Measurements from ENCODE around the gene ANKFN1.

The ANKFN1 gene

DNA sequence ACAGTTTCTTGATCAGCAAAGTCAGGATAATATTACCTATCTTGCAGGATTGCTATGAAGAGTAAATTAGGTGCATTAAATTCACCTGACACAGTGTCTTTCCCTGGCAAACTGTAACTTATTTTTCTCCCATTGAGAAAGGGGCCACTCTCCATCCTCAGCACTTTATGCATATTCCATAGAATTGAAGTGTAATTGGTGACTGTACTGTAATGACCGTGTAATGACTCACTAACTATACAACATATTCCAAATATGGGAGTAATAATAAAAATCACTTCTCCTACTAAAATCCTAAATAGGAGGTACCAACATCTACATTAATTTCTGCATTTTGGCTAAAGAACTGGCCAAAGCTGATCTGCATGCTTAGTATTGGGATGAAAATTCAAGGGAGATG, 298.4 kb downstream of the ANKFN1 start:
- no peak for DNase-seq

GRCh38 chr17:56452461-56452860, 299.2 kb downstream of the ANKFN1 start:
- DNase-seq: no peak

GRCh38 chr17:56457501-56457900, 304.2 kb downstream of the ANKFN1 start:
- DNase-seq: no peak

DNA sequence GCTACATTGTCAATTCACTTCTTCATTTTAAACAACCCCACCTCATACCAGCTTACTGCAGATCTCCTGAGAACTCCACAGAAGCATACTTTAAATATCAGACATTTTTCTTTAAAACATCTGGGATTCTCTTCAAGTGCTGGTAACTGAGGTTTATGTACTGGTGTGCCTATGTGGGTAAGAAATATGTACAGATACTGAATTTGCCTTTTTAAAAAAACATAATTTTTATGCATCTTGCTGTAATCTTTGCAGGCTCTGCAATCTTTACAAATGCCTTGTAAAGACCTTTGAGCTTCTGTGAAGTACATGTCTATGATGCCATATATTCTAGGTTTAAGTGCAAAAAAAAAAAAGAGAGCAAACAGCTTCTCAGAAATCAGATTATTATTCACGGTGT, 312.6 kb downstream of the ANKFN1 start:
- no peak for DNase-seq

GRCh38 chr17:56468840-56469239, 315.6 kb downstream of the ANKFN1 start:
- DNase-seq: no peak

GRCh38 chr17:56471696-56472095, 318.4 kb downstream of the ANKFN1 start:
- no peak for DNase-seq

DNA sequence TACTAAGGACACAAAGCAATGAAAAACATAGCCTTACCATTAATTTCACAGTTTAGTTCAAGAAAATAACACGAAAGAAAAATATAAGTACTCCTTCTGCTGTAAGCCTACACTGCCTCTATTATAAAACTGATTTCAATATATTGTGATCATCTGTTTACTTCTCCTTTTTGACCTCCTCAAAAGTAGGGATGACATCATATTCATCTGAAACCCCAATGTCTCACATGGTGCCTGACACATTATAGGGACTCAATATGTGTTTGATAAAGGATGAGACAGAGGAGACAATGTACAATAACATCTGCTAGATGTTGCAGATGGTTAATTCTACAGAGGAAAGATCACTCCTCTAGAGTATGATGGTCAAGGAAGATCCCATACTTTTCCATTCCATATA, 321.8 kb downstream of the ANKFN1 start:
- DNase-seq: no peak

DNA sequence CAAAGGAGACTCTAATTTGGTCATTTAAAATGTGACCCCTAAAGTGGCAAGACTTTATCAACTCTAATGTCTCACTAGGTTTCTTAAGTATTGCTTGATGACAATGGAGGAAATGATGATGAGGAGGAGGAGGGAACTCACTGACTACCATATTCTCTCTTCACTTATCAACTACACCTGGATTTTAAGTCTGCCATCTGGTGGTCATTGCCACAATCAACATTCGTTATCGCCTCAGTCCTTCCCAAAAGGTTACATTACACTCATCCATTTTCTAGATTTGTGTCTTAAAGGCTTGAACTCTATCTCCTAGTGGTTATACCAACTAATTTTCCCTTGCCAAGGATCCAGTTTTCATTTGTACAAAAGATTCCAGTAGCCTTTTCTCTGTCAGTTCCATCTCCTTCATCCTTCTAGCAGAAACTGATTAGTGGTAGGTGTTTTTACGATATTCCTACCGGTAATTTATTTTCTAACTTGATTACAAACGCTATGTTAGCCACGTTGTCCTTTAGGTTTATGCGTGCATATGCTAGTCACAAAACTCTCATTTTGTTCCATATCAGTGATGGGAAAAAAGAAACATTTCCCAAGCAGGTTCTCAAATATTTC, 325.7 kb downstream of the ANKFN1 start:
- DNase-seq: peak; percentile 3

DNA sequence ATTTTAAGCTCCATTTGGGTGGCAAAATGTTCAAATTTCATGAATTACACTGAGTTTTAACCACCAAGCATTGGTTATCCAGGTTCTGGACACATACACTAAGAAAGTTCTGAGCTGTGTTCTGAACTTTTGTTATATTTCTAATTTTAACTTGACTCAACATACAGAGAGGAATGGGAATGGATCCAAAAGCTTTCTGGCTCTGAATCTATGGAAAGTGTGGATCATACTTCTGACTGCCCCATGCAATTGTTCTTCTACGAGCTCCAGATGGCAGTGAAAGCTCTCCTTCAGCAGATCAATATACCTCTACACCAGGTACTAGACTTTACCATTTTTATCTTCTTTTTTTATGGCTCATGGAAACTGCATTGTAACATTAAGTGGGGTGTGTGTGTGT, 327.2 kb downstream of the ANKFN1 start:
- no peak for DNase-seq

DNA sequence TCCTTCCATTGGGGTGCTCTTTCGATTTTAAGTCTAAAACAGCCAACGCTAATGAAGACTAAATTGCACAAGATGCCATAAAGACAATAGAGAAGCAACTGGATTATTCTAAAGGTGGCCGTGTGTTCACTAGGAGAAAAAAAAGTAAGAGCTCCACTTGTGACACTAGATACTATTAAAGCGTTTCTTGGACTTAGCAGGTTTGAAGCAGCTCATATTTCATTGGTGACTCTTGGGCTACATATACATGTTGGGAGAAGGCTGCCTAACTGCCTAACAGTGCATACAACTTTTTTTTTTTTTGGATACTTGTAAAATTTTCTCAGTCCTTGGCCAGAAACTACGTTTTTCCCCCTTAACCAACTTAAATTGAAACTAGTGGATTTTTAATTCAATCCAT, 328.4 kb downstream of the ANKFN1 start:
- DNase-seq: no peak

DNA sequence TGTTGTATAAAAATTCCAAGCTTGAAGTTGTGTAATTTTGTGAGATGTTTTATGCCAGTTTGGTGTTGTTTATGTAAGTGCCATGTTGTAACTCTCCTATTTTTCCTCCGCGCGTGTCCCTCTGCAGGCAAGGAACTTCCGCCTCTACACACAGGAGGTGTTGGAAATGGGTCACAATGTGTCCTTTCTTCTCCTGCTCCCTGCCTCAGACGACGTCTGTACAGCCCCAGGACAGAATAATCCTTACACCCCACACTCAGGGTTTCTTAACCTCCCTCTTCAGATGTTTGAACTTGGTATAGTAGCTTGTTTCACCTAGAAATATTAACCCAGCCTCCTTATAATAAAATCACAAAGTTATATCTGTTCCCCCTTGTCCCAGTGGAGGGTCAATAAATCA, 329.0 kb downstream of the ANKFN1 start:
- DNase-seq: no peak

DNA sequence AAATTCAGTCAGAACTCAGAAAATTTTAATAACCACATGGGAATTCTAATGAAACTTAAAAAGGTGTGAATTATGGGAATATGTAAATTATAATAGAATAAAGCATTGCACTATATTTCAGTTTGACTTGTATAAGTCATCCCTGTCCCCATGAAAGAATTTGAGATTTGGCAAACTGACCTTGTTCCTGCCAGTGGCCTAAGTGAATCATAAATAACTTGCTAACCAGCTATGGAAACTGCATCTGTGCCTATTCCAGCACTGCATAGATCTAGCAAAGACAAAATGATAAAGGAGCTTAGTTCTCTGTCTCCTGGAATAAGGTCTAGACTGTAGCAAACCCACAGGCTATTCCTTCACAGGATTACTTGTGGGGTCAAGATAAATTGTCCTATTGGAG, 333.5 kb downstream of the ANKFN1 start:
- DNase-seq: no peak

GRCh38 chr17:56488800-56489199, 335.5 kb downstream of the ANKFN1 start:
- DNase-seq: no peak

DNA sequence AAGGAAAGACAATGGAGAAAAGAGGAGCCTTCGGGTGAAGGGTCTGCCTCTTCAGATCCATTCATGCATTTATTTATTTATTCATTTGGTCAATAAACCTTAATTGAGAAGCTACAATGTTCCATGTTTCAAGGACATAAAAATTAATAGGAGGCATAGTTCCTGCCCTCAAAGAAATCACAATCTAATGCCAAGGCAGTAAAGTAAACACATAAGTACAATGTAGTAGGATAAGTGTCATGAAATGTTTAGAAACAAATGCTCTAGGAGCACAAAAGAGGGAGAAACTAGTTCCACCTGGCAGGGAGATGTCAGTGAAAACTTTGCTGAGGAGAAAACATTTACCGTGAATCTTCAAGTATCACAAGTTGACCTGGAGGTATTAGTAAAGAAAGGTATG, 336.7 kb downstream of the ANKFN1 start:
- DNase-seq: no peak

DNA sequence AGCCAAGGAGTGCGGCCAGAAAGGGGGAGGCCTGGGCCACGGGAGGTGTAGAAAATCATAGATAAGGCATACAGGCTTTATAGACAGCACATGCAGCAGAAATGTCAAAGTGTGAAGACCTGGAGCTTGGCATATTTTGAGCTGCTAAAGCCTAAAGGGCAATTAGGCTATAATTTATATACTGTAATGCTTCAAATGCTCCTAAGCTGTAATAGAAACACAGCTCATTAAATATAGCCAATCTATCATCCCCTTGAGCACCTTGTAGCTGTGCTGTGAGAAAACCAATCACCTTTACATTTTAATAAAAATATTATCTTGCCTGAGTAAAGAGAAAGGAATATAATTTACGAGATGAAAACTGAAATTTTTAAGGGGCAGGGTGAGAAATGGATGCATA, 342.3 kb downstream of the ANKFN1 start:
- DNase-seq: no peak

DNA sequence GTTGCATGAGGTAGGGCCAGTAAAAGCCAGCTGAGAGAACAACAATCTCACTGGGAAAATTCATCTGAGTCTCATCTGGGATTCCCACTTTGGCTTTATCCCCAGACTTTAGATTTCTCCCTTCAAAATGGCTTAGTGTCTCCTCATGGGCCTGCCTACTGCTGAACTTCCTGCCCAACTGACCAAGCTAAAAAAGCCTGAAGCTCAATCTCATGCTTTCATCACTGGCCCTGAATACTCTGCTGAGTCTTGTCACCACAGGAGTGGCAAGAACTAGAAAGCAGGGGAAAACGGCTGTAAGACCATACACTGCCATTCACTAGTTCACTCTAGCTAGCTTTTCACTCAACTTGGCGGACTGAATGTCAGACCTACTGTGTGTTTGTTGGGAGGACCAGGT, 343.9 kb downstream of the ANKFN1 start:
- DNase-seq: no peak

GRCh38 chr17:56499799-56500388, 346.6 kb downstream of the ANKFN1 start:
- DNase-seq: peak; percentile 48

DNA sequence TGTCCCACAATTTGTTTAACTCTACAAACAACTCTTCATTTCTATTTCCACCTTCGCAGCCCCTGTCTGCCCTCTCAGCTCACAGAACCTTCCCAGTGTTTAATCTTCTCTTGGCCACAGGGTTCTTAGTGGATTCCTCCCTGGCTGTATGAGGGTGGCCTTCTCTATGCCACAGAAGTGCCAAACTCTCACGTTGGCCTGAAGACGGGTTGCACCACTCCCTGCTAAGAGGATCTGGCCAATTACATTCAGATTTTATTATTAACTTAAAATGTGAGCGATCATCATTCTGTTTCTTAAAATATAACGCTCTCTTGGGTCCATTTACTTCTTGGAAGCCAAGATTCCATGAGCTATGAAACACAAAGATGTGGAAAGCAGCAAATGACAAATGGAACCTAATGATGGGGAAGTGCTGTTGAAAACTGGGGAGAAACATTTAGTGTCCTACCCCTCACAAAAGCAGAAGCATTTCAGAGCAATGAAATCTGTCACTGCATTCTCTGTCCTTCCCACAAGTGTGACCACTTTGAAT, 348.9 kb downstream of the ANKFN1 start:
- no peak for DNase-seq

GRCh38 chr17:56505154-56505756, 352.0 kb downstream of the ANKFN1 start:
- DNase-seq: no peak

DNA sequence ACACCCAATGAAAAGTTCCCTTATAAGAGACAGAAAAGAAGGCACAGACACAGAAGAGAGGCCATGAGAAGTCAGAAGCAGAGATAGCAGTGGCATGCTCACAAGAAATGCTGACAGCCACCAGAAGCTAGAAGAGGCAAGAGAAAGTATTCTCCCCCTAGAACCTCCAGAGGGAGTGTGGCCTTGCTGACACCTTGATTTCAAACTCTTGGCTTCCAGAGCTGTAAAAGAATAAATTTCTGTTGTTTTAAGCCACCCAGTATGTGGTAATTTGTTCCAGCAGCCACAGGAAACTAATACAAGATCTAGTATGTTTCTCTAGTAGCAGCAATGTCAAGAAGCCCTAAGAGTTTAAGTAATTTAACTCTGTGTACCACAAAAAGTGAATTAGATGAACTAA, 353.1 kb downstream of the ANKFN1 start:
- no peak for DNase-seq

- DNase-seq: no peak
These were observed 357.5 kb downstream of the ANKFN1 start for GRCh38 chr17:56510554-56511342.

- no peak for DNase-seq
These were observed 361.0 kb downstream of the ANKFN1 start for GRCh38 chr17:56514264-56514663.

DNA sequence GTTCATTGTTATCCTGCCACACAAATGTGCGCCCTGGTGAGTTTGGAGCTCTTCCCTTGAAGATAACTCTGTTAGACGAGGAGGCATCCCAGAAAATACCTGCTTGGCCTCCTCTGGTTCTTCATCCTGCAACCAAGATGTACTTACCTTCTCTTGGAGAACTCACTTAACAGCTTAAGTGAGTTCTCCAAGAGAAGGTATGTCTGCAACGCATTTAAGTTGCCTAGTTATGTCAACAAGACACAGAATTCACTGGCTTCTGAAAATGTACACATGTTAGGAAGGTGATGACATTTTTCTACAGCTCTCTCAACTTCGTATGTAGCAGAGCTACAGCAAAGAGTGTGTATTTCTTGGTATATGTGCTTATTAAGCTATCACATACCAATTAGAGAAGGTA, 361.6 kb downstream of the ANKFN1 start:
- no peak for DNase-seq
